Measurements from ENCODE around the gene JAG1.

The JAG1 gene

DNA sequence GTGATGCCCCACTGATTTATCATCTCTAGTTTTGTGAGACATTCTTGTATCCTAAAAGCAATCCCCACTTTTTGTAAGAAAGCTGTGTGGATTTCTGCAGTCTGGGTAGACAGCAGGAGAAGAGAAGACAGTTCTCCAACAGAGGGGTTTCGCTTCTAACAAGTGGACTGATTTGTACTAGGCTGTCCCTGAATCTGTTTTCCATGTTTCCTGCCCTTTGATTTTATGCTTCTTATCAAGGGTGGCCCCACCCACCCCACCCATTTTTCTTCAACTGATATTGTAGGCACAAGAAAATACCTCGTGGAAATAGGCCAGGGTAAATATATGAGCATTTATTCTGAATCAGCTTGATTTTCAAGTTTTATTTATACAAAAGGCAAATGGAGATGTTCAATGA, 25.7 kb upstream of the JAG1 start:
- DNase-seq (ENCODE audit: low spot score) = no peak

GRCh38 chr20:10696650-10697049, 22.9 kb upstream of the JAG1 start:
- peak; percentile 43 for DNase-seq (ENCODE audit: low spot score)

GRCh38 chr20:10689385-10689784, 15.6 kb upstream of the JAG1 start:
- no peak for DNase-seq (ENCODE audit: low spot score)

DNA sequence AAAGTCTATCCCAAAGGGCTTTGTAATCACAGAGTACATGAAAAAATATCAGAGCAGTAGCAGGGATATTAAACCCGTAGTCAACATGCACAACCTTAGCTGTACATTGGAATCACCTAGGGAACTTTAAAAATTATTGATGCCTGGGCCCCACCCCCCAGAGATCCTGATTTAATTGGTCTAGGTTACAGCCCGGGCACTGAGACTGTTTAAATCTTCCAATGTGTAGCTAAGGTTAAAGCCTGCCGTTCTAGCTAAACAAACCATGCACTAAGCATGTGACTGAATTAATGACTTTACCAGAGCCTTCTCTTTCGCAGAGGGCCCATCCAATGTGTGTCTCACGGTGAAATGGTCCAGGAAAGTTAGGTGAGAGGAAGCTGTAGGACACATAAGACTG, 14.1 kb upstream of the JAG1 start:
- DNase-seq (ENCODE audit: low spot score) = no peak

GRCh38 chr20:10686356-10687133, 12.7 kb upstream of the JAG1 start:
- DNase-seq (ENCODE audit: low spot score) = no peak

DNA sequence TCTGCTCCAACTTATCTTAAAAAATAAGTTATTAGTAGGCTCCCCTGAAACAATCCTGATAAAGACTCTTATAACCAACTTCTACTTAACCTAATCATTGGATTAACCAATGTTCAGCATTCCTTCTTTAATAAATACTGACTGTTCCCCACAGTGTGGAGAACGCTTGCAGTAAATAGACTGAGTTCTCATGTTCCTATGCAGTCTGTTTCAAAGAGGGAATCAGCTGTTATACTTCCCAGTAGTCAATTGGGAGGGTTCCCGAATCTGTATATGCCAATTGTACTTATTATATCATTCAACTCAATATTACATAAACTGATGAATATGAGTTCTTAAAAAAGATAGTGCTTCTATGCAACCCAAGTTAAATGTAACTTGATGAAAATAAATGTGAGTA, 9.7 kb upstream of the JAG1 start:
- DNase-seq (ENCODE audit: low spot score) = no peak

GRCh38 chr20:10682939-10683338, 9.1 kb upstream of the JAG1 start:
- DNase-seq (ENCODE audit: low spot score) = no peak

- DNase-seq (ENCODE audit: low spot score) = no peak
These were observed 7.7 kb upstream of the JAG1 start for GRCh38 chr20:10681494-10681893.

DNA sequence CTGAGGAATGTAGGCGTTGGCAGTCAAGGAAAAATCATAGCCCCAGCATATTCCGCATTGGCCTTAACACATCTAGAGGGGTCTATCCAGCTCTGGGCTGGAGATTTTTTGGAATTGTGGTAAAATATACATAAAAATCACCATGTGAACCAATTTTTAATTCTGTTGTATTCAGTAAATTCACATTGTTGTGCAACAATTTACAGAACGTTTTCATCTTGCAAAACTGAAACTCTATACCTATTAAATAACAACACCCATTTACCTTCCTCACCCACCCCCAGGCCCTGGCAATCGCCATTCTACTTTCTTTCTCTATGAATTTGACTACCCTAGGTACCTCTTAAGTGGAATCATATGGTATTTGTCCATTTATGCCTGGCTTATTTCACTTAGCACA, 6.8 kb upstream of the JAG1 start:
- DNase-seq (ENCODE audit: low spot score) = no peak

DNA sequence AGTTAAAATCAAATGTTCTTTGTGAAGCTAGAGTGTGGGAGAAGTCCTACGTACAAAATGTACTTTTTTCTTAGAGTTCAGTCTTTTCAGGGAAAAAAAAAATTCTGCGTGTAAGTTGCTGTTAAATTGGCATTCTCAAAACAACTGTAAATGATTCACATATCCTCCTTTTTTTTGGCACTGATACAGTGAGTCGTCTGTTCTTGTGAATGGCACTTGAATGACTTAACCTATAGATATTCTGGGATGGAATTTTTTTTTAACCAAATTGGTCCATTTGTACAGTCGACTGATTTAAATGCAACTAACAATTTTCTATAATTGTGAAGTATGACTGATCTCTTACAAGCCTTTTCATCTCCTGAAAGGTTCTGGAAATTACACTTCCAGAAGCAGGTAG, 5.5 kb upstream of the JAG1 start:
- DNase-seq (ENCODE audit: low spot score) = no peak

DNA sequence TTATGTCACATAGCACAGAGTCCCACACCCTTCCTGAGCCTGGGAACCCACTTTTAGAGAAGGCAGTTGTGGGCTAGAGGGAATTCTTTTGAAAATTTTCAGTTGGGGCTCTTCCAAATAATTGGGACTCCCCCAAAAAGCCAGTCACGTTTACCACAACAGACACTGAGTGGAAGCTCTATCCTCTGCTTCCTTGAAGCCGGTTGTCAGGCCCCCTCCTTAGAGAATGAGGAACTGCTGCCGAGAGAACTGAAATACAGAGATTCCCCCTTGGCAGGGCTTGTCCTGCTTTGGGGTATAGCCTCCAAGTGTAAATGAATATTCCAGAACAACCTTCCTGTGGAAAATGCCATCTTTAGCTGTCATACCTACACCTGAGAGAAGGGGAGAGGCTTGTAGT, 2.7 kb upstream of the JAG1 start:
- no peak for DNase-seq (ENCODE audit: low spot score)

DNA sequence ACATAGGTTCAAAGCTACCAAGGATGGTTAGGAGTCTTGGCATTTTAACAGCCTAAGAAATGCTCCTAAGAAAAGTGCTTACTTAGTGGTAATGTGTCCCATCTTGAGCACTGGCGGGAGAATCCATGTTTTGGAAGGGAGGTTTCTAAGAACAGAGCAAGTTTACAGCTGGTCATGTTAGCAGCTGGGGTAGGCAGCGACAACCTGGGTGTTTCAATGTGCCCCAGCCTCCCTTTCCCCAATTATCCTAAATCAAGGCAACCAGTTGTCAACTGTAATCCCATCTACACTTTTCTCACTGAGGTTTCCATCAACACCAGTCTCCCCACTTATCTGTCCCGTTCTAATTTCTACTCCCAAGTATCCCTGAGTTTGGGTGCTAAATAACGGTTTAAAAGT, 1.6 kb upstream of the JAG1 start:
- DNase-seq (ENCODE audit: low spot score) = no peak

GRCh38 chr20:10674684-10675449, 1.1 kb upstream of the JAG1 start:
- DNase-seq (ENCODE audit: low spot score) = peak; percentile 76

- DNase-seq (ENCODE audit: low spot score) = peak; percentile 34
These were observed 490 bp downstream of the JAG1 start for GRCh38 chr20:10673176-10673841.

- DNase-seq (ENCODE audit: low spot score) = peak; percentile 52
These were observed 1.1 kb downstream of the JAG1 start for GRCh38 chr20:10672624-10673127.

DNA sequence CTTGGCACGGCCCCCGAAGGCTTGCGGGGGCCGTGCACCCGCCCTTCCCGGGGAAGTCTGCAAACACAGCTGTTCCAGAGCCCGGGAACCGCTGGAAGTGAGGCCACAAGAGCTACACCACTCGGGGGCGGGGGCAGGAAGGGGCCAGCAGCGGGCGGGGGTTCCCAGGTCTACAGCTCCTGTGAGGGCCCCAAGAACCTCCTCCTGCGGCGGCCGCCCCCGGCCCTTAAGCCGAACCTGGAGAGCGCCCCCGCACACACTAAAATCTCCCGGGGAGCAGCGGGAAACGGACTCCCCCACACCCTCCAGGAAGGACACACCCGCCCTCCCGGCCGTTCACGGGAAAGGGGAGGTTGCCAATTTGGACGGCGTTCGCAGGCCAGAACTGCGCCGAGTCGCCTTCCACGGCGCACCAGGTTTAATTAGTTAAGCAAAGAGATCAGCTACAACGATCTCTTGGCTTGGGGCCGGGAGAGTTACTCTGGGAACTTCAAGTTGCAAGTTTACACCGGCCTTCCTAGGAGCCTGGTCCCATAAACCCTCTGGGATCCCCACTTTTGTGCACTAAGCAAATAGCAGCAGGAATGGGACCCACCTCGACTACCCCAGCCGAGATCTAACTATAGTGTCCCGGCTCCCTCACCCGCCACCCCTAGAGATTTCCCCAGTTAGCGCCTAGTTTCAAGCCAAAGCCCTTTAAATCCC, 1.7 kb downstream of the JAG1 start:
- peak; percentile 23 for DNase-seq (ENCODE audit: low spot score)

- peak; percentile 76 for DNase-seq (ENCODE audit: low spot score)
These were observed 2.4 kb downstream of the JAG1 start for GRCh38 chr20:10671221-10671918.

GRCh38 chr20:10670501-10671220, 3.1 kb downstream of the JAG1 start:
- peak; percentile 70 for DNase-seq (ENCODE audit: low spot score)

DNA sequence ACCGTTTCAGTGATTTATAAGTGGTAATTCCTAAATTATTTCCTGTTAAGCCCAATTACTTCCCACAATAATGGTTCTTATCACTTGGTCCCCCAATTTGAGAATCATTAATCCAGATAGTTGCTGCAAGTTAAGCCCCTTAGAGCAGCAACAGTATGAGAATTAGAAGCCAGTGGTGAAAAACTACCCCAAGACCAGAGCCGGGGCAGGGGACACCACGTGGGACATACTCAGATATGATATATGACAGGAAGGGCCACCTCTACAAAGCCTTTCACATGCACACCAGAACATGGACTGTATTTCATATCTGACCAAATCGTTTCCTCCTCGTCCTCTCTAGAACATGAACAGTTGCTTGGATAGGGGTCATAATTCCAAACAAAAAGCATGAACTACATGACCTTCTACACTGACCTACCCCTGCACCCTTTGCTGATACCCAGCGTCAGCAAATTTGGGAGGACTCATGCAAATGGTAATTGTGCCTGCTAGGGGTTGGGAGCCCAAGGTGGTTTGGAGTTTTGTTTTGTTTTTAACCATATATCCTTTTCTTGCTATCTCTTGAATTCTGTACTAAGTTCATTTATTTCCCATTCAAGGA, 3.9 kb downstream of the JAG1 start:
- no peak for DNase-seq (ENCODE audit: low spot score)

- DNase-seq (ENCODE audit: low spot score) = no peak
These were observed 5.0 kb downstream of the JAG1 start for GRCh38 chr20:10668677-10669368.

Data from NAMALWA (cell line).